GM18858 (cell line): ENCODE results near the gene RAB43.
A peak's percentile ranks its signal among the peaks of the same experiment; 100 is the strongest.

Experiments used
- ATAC-seq: cut with Tn5 transposase; IDR thresholded peaks from one replicate; pipeline ENCODE4 v1.9.1; 2021; ENCODE audit not compliant: unreplicated experiment

RAB43 gene

DNA sequence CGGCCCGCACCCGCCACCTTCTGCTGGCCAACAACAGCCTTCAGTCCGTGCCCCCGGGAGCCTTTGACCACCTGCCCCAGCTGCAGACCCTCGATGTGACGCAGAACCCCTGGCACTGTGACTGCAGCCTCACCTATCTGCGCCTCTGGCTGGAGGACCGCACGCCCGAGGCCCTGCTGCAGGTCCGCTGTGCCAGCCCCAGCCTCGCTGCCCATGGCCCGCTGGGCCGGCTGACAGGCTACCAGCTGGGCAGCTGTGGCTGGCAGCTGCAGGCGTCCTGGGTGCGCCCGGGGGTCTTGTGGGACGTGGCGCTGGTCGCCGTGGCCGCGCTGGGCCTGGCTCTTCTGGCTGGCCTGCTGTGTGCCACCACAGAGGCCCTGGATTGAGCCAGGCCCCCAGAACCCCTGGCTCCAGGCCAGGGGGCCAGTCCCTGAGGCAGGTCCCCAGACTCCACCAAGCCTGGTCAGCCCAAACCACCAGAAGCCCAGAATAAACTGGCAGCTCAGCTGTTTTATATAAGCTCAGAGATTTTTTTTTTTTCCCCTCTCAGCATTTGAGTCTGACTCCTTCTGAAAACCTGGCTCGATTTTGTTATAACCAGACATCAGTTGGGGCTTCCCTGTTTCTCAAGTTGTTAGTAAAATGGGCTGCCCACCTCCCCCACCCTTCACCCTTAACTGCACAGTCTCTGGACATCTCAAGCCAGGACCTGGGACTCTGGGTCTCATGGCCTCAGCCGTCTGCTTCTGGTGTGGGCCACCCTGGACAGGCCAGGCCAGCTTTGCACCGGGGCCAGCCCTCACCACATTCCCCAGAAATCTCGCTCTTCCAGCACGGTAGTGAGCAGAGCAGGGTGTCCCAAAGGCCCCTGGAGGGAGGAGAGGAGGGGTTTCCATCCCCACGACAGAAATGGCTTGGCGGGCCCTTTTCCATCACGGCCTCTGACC lies 59.4 kb downstream of the RAB43 start:
- ATAC-seq = no peak

GRCh38 chr3:129061023-129061887 lies 60.3 kb downstream of the RAB43 start:
- ATAC-seq = no peak

DNA sequence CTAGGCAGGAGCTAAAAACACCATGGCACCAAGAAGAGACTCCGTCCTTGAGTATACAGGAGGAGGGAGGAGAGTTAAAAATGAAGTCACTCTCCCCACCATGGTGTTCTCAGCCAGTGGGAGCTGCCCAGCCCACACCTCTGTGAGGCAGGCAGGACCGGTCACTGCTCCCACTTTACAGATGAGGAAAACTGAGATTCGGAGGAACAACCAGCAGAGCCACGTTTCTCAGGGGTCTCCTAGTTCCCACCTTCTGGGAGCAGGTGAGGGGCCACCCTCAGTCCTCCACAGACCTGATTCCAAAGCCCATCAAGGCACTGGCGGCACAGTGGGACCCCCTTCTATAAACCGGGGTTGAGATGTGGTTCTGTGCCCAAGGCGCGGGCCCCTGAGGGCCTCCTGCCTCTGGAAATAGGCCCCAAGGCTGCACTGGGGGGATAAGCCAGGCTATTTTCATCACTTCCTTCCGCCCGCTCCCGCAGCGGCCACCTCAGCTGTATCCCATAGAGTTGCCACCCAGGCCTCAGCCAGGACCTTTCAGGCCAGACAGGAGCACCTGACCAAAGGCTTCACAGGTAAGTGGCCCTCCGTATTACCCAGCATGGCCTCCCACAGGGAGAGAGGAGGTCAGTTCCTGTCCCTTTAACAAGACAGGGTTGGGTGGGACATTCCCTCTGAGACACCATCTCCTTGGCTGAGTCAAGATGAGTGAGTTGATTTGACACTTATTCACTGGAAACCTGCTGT lies 61.2 kb downstream of the RAB43 start, which contains the start of gene GP9:
TSS of gene GP9 (plus strand) at position 504 of the 747 bp plus-strand sequence. CDS start 961 bp downstream, outside the sequence.
- ATAC-seq = no peak

- no peak for ATAC-seq
Measured at GRCh38 chr3:129059311-129059958, 62.2 kb downstream of the RAB43 start.

- ATAC-seq = peak; percentile 51
Measured at GRCh38 chr3:129058441-129059200, 63.0 kb downstream of the RAB43 start.

DNA sequence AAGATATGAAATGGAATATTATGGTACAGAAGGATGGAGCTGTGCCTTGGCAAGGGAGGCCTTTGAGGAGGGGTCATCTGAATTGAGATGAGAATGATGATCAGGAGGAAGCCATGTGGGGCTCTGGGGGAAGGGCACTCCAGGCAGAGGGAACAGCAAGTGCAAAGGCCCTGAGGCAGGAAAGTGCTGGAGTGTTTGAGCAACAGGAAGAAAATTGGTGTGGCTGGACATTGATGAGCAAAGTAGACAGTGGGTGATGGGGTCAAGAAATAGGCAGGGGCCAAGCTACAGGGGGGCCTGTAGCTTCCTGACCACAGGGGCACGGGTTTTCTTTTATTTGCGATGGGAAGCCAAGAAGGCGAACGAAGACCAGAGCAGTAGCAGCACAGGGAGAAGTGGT lies 64.4 kb downstream of the RAB43 start:
- no peak for ATAC-seq

GRCh38 chr3:129056451-129057173 lies 65.0 kb downstream of the RAB43 start:
- no peak for ATAC-seq

DNA sequence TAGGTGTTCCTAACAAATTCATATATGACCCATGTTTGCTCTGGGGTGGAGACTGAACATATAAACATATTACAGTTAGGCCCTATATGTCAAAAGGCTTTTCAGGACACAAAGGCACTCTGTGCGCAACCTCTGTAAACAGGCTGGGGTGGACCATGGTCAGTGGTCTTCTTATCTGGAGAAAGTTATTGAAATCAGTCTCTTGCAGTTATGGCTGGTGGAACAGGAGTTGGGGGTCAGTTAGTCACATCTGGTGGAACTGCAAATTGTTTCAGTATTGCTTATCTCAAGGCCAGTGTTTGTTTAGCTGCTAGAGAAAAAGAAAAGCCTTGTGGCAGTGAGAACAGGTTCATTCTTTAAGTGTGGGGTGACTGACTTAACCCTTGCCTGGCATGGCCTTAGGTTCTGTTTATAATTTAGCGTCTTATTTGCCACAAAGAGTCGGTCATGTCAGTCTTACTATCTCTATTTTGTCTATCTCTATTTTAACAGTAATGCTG lies 66.9 kb downstream of the RAB43 start:
- ATAC-seq = no peak

GRCh38 chr3:129052675-129053074 lies 68.9 kb downstream of the RAB43 start:
- no peak for ATAC-seq

- no peak for ATAC-seq
Measured at GRCh38 chr3:129051871-129052340, 69.7 kb downstream of the RAB43 start.

DNA sequence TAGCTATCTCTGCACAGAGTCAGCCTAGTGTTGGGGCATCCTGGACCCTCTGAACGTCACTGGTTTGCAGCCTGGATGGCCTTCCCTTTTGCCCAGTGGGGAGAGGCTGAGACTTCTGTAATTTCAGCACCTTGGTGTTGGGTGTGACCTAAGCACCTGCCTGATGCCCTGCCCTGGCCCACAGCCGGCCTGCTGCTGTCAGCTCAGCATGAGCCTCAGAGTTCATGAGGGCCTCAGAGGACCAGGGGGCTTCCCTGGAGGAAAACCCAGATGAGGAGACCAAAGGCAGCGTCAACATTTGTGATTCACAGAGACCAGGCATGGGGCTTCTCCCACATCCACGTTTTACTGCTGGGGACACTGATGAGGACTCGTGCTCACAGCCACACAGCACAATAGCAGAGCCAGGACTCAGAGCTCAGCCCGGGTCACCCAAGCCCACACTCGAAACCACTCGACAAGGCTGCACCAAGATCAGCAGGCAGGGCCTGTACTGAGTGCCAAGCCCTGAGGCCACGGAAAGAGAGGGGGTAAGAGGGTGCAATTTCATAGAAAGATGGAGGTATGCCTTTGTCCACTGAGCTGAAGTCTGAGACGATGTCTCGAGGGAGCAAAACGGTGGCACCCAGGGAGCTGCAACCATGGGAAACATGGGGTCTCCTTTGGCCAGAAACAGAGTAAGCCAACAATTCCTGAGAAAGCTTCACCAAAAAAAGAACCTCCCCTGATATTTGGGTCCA lies 70.9 kb downstream of the RAB43 start:
- no peak for ATAC-seq

GRCh38 chr3:129047553-129047839 lies 74.1 kb downstream of the RAB43 start:
- no peak for ATAC-seq

DNA sequence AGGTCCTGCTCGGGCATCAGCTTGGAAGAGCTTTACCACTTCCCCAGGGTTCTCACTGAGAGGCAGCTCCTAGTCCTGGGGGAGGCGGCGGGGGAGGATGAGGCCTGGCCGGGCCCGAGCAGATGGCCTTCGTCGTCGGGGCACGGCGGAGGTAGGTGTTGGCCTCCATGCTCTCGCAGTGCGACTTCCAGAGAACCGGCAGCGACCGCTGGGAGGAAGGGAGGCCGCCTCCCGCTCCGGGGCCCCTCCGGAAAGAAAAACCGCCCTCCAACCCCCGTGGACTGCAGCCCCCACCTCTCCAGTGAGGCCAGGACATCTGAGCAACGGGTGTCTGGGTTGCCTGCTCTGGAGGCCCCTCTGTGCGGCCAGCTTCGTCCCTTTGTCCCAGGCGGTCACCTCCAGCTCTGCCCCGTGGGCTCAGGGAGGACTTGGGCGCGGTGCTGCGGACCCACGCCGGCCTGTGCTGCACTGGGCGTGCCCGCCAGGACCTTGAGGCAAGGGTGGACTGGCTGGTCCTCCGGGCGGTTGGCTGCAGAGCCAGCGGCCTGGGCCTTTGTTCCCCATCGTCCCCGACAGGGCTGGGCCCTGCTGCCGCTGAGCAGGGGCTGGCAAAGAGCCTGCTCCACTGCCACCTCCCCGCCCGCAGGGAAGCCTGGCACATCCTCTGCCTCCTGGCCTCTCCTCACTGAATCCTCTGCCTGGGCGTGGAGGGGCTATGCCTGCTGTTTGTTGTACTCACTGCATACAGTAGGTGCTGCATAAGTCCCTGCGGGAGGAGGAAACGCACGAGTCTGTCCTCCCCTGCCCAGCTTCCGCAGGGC lies 74.7 kb downstream of the RAB43 start:
- ATAC-seq = no peak

DNA sequence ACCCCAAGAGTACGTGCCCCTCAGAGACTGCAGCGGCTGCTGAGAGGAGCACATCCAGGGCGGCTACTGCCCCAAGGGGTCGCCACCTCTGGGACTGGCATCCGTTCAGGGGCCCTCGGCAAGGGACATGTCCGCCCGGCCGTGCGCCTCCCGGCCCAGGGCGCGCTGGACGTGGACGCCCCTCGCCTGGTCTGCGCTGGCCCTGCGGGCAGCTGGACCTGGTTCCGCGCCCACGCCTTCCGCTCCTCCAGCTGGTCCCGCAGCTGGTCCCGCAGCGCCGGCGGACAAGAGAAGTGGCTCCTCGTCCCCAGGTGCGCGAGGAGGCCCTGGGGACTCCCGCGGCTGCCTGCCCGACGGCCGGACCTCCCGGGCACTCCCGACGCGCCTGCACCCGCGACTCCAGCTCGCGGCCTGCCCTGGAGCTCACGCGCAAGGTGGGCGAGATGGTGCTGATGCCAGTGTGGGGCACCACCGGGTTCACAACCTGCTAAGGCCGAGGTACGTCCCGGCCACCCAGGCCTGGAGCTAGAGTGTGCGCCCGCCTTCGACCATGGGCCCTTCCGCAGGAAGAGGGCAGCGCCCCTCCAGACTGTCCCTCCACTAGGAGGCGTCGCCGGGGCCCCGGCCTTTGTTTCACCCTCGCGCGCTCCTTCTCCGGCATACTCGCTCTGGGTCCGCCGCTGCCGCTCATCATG lies 75.4 kb downstream of the RAB43 start:
- no peak for ATAC-seq

GRCh38 chr3:129045675-129046036 lies 75.9 kb downstream of the RAB43 start:
- ATAC-seq = no peak

- ATAC-seq = no peak
Measured at GRCh38 chr3:129040579-129041300, 80.9 kb downstream of the RAB43 start.
